CD4-positive, alpha-beta T cell (primary cell): ENCODE measurements around the gene KPNA1. TPM values are rescaled to one million over a fixed set of nuclear protein-coding genes. Genes with fewer than 3 reads are reported as not detected.

Experiments
- ATAC-seq: fragments of 200-7000 bp; cut with Tn5 transposase; one replicate; pipeline ENCODE4 v1.10.0; 2022; ENCODE audit warnings: mild to moderate bottlenecking; ENCODE audit not compliant: poor library complexity
- CTCF ChIA-PET: fragments of 350-600 bp; sonication (Branson Sonifier 250); formaldehyde crosslinking; loops from one replicate; lab custom pipeline; 2021; ENCODE audit warnings: antibody characterized with exemption, inconsistent platforms; lab: Charles Lee
- POLR2A ChIA-PET: fragments of 350-600 bp; sonication (Branson Sonifier 250); formaldehyde crosslinking; loops from one replicate; lab custom pipeline; 2021; ENCODE audit warnings: antibody characterized with exemption, inconsistent platforms; lab: Charles Lee
- DNase-seq, 14 experiments: peaks; one replicate each; pipeline ENCODE4 v3.0.0-alpha.2; 2013 to 2020; ENCODE audit warnings: mixed read lengths in 2 of 14
- H3K27ac ChIP-seq, 2 donors: one replicate each; pipeline versions ENCODE4 v1.5.1 to v1.7.0; 2013; ENCODE audit warnings: low read length in 2 of 2, low read depth in 1 of 2, mild to moderate bottlenecking in 1 of 2
- H3K27me3 ChIP-seq, 2 experiments: 1 replicate in 1 of 2; 2 replicates in 1 of 2; pipeline versions ENCODE4 v1.6.1 to v1.7.0; 2013; ENCODE audit warnings: low read length in 2 of 2, control low read depth in 1 of 2, mild to moderate bottlenecking in 1 of 2, moderate library complexity in 1 of 2; ENCODE audit not compliant: insufficient read depth in 2 of 2, control insufficient read depth in 1 of 2
- H3K36me3 ChIP-seq: one replicate; pipeline ENCODE4 v1.6.1; 2013; ENCODE audit warnings: low read length, control low read depth; ENCODE audit not compliant: insufficient read depth
- H3K4me1 ChIP-seq: one replicate; pipeline ENCODE4 v1.6.1; 2013; ENCODE audit warnings: low read length, control low read depth; ENCODE audit not compliant: insufficient read depth
- H3K4me3 ChIP-seq: one replicate; pipeline ENCODE4 v1.5.1; 2013; ENCODE audit warnings: mild to moderate bottlenecking, low read length, moderate library complexity
- H3K9me3 ChIP-seq, 2 experiments: 1 replicate in 1 of 2; 2 replicates in 1 of 2; pipeline versions ENCODE4 v1.6.1 to v1.7.0; 2013; ENCODE audit warnings: low read length in 2 of 2, mild to moderate bottlenecking in 2 of 2, control low read depth in 1 of 2, moderate library complexity in 1 of 2; ENCODE audit not compliant: control insufficient read depth in 1 of 2, insufficient read depth in 1 of 2
- H3K27ac Mint-ChIP-seq: one replicate; pipeline ENCODE4 v1.8.0; 2020; ENCODE audit warnings: mixed read lengths
- H3K27me3 Mint-ChIP-seq: one replicate; pipeline ENCODE4 v1.8.0; 2021; ENCODE audit warnings: mixed read lengths
- H3K36me3 Mint-ChIP-seq: one replicate; pipeline ENCODE4 v1.8.0; 2021; ENCODE audit warnings: low read depth, mixed read lengths
- H3K4me1 Mint-ChIP-seq: one replicate; pipeline ENCODE4 v1.8.0; 2021; ENCODE audit warnings: low read depth, mixed read lengths
- H3K4me3 Mint-ChIP-seq: one replicate; pipeline ENCODE4 v1.8.0; 2020; ENCODE audit warnings: mild to moderate bottlenecking, mixed read lengths
- H3K9me3 Mint-ChIP-seq: one replicate; pipeline ENCODE4 v1.8.0; 2020; ENCODE audit warnings: mixed read lengths
- CTCF ChIP-seq: fragments of 200-600 bp; IDR thresholded peaks from one replicate; pipeline ENCODE4 v1.8.0; 2022; ENCODE audit warnings: antibody characterized with exemption, mild to moderate bottlenecking
- intact Hi-C, 2 experiments: fragments of 100-400 bp; cut with DNase I in 1 of 2; cut with micrococcal nuclease in 1 of 2; formaldehyde crosslinking; loops; one replicate each; pipeline versions ENCODE4 v1.15.1 to v1.9.0; 2023 to 2025; cut with DNase I, micrococcal nuclease
- total RNA-seq, 174 experiments: library from RNA in 2 of 174; stranded (reverse) in 2 of 174; gene quantifications; one replicate each; pipeline ENCODE4 v1.2.3 and lab custom pipeline; 2021 to 2026

KPNA1 gene
- total RNA-seq, 2 experiments from 2014 or later: 46.2 to 49.8 TPM

GRCh38 chr3:122406198-122406597, 108.5 kb downstream of the KPNA1 start:
- Histone ChIP-seq H3K27me3 (no peaks in the 10 kb centered on the region), H3K36me3 (peaks cover 77% of the 10 kb centered on the region), H3K4me3 (no peak overlapping the region), H3K4me1 (no peaks in the 10 kb centered on the region), H3K9me3 (no peaks in the 10 kb centered on the region), H3K27ac (no peak overlapping the region)
- Mint-ChIP-seq H3K27ac (no peak overlapping the region), H3K9me3 (no peaks in the 10 kb centered on the region), H3K27me3 (no peaks in the 10 kb centered on the region), H3K4me3 (no peak overlapping the region), H3K36me3 (peaks cover 80% of the 10 kb centered on the region), H3K4me1 (no peaks in the 10 kb centered on the region)
- ATAC-seq: no peak
- intact Hi-C loops: no loop called here
- POLR2A ChIA-PET: interaction anchor here (0.6 to 1.4 kb wide), 2 partner anchors 15 to 23 kb away, joined by 3 to 8 read pairs; partner anchors contain the start of genes FAM162A and MIX23
- DNase-seq: no peak
- CTCF ChIA-PET: interaction anchor here (1.2 kb wide), 1 partner anchor 12 kb away, joined by 5 read pairs; no protein-coding TSS in a partner anchor
- TF ChIP-seq CTCF: no peak

DNA sequence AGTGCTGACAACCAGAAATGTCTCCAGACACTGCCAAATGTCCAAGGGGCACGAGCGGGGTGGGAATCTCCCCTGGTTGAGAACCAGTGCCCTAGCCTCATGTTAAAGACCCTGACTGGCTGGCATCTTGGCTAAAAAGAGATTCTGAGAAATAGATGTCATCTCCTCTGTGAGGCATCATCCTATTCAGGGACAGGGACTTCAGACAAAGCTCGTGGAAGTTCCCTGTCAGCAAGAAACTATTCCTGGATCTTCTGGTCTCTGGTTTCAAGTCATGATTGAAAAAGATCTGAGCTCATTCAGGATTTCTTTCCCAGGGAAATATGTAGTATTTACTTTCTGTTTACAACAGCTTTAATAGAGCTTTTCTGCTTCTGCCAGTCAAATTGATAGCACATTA, 109.7 kb downstream of the KPNA1 start:
- no peaks in the 10 kb centered on the region for H3K9me3 ChIP-seq
- ATAC-seq (no peak), DNase-seq (no peak)
- no peak overlapping the region for H3K4me3 Mint-ChIP-seq
- no peaks in the 10 kb centered on the region for H3K27me3 Mint-ChIP-seq
- H3K27ac ChIP-seq: no peak overlapping the region
- intact Hi-C loops: no loop called here
- ChIA-PET POLR2A (interaction anchor here (0.6 to 1.2 kb wide), 4 partner anchors 9 to 21 kb away, joined by 3 to 4 read pairs (median 3); partner anchors contain the start of gene FAM162A), CTCF (no interaction called here)
- H3K9me3 Mint-ChIP-seq: no peaks in the 10 kb centered on the region
- no peak for TF ChIP-seq CTCF
- H3K27me3 ChIP-seq: no peaks in the 10 kb centered on the region
- H3K36me3 ChIP-seq: peaks cover 67% of the 10 kb centered on the region
- H3K4me1 Mint-ChIP-seq: no peaks in the 10 kb centered on the region
- H3K4me3 ChIP-seq: no peak overlapping the region
- H3K36me3 Mint-ChIP-seq: peaks cover 71% of the 10 kb centered on the region
- no peak overlapping the region for H3K27ac Mint-ChIP-seq
- no peaks in the 10 kb centered on the region for H3K4me1 ChIP-seq

DNA sequence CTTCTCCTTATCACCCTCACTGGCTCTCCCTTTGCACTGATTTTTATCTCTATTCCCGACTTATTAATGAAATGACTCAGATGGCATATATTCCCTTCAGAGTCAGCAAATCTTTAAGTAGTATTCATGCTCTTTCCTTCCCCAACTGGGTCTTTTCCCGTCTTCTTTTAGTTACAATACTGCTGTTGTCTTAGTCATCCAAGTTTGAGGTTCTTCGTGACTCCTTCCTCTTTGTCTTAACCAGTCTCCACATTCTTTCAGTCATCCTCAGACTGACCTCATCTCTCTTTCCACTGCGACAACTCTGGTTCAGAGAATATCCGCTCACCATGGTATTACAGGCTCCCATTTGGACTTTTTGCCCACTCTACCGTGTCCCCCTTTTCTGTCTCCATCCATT, 111.2 kb downstream of the KPNA1 start:
- no peak for TF ChIP-seq CTCF
- Mint-ChIP-seq H3K27me3 (no peaks in the 10 kb centered on the region), H3K27ac (no peak overlapping the region), H3K36me3 (peaks cover 58% of the 10 kb centered on the region), H3K9me3 (no peaks in the 10 kb centered on the region), H3K4me1 (no peaks in the 10 kb centered on the region), H3K4me3 (no peak overlapping the region)
- ATAC-seq: no peak
- Histone ChIP-seq H3K4me3 (no peak overlapping the region), H3K36me3 (peaks cover 53% of the 10 kb centered on the region), H3K4me1 (no peaks in the 10 kb centered on the region), H3K9me3 (no peaks in the 10 kb centered on the region), H3K27me3 (no peaks in the 10 kb centered on the region), H3K27ac (no peak overlapping the region)
- CTCF ChIA-PET: no interaction called here
- DNase-seq: no peak
- intact Hi-C loops: no loop called here
- POLR2A ChIA-PET: interaction anchor here (0.8 kb wide), 1 partner anchor 19 kb away, joined by 3 read pairs; no protein-coding TSS in a partner anchor
